ENCODE results near the gene XCL1. TPM values are rescaled to one million over a fixed set of nuclear protein-coding genes. Genes with fewer than 3 reads are reported as not detected.

XCL1 gene
- total RNA-seq, 1 donor from 2014 or later: 16.4 TPM

- H3K4me1 Mint-ChIP-seq (ENCODE audit: low read depth): no peaks in the 10 kb centered on the region
- no peak for DNase-seq (ENCODE audit: low spot score)
- H3K27ac Mint-ChIP-seq: no peak overlapping the region
- H3K27me3 Mint-ChIP-seq (ENCODE audit: insufficient read depth): peaks cover 19% of the 10 kb centered on the region
- H3K9me3 Mint-ChIP-seq: no peaks in the 10 kb centered on the region
- H3K4me3 Mint-ChIP-seq: no peak overlapping the region
- H3K36me3 Mint-ChIP-seq (ENCODE audit: low read depth): no peaks in the 10 kb centered on the region
- intact Hi-C loops (cut with micrococcal nuclease): no loop called here
Observed at GRCh38 chr1:168614235-168614634, 37.8 kb downstream of the XCL1 start.

GRCh38 chr1:168615965-168616364, 39.6 kb downstream of the XCL1 start:
- H3K4me3 Mint-ChIP-seq: no peak overlapping the region
- peaks cover 13% of the 10 kb centered on the region for H3K27me3 Mint-ChIP-seq (ENCODE audit: insufficient read depth)
- H3K9me3 Mint-ChIP-seq: no peaks in the 10 kb centered on the region
- H3K4me1 Mint-ChIP-seq (ENCODE audit: low read depth): no peaks in the 10 kb centered on the region
- H3K27ac Mint-ChIP-seq: no peak overlapping the region
- intact Hi-C loops (cut with micrococcal nuclease): no loop called here
- DNase-seq (ENCODE audit: low spot score): no peak
- H3K36me3 Mint-ChIP-seq (ENCODE audit: low read depth): no peaks in the 10 kb centered on the region

GRCh38 chr1:168617974-168618750, 41.8 kb downstream of the XCL1 start:
- Mint-ChIP-seq H3K27ac (no peak overlapping the region), H3K4me1 (ENCODE audit: low read depth) (no peaks in the 10 kb centered on the region), H3K27me3 (ENCODE audit: insufficient read depth) (peaks cover 13% of the 10 kb centered on the region), H3K4me3 (no peak overlapping the region), H3K9me3 (no peaks in the 10 kb centered on the region), H3K36me3 (ENCODE audit: low read depth) (no peaks in the 10 kb centered on the region)
- DNase-seq (ENCODE audit: low spot score): no peak
- intact Hi-C loops (cut with micrococcal nuclease): no loop called here

- H3K27ac Mint-ChIP-seq: no peak overlapping the region
- no peaks in the 10 kb centered on the region for H3K36me3 Mint-ChIP-seq (ENCODE audit: low read depth)
- no peak for DNase-seq (ENCODE audit: low spot score)
- H3K4me1 Mint-ChIP-seq (ENCODE audit: low read depth): no peaks in the 10 kb centered on the region
- no peaks in the 10 kb centered on the region for H3K9me3 Mint-ChIP-seq
- H3K4me3 Mint-ChIP-seq: no peak overlapping the region
- intact Hi-C loops (cut with micrococcal nuclease): no loop called here
- peaks cover 7% of the 10 kb centered on the region for H3K27me3 Mint-ChIP-seq (ENCODE audit: insufficient read depth)
Observed at GRCh38 chr1:168618886-168619285, 42.5 kb downstream of the XCL1 start.

DNA sequence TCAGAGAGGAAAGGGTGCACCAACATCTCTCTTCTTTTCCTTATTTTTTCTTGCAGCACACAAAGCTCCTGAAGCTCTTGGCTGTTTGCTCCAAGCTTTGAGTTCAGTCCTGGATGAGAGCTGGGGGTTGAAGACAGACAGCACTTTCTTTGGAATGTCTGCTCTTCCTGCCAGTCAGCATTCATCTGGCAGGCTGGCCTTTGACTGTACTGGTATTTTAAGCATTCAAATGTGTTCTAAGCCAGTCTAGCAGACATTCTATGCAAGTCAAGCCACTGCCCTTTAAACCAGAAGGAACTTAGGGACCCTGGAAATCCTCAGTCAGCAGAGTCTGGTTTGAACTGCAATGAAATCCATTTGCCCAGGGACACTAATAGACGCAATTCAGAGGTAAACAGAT, 45.0 kb downstream of the XCL1 start:
- Mint-ChIP-seq H3K36me3 (ENCODE audit: low read depth) (no peaks in the 10 kb centered on the region), H3K4me1 (ENCODE audit: low read depth) (no peaks in the 10 kb centered on the region)
- intact Hi-C loops (cut with micrococcal nuclease): no loop called here

DNA sequence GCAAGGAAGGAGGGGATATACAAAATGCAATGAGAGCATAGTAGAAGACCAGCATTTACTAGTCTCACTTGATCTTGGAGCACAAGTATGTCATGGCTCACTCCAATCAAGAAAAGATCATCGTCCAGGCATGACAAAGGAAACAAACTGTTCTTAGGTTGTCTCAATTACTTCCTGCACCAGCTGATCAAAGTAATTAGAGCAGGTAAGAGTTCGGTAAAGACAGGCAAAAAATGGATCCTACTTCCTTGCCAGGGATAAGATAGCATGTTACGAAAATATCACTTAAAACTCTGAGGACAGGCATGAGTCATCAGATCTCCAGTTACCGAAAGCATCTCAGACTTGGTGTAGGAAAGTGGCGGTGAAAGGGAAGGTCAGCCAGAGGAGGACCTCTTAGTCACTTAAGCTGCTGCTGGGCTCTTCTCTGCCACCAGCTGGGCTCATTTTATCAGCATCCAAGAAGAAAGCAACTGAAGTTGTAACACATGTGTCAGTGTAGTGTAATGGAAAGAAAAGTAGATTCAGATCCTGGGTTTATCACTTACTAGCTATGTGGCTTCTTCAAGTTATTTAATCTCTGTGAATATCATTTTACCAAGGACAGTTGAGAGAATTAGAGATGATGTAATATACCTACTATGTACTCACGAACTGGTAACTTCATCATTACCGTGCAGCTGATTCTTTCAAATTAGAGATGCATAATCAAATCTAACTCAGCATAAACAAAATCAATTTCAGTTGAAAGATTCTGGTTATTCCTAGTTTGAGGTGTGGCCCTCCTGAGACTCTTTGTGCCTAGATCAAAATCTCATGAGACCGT, 46.8 kb downstream of the XCL1 start:
- Mint-ChIP-seq H3K9me3 (no peaks in the 10 kb centered on the region), H3K4me3 (no peak overlapping the region), H3K36me3 (ENCODE audit: low read depth) (no peaks in the 10 kb centered on the region), H3K27ac (no peak overlapping the region), H3K27me3 (ENCODE audit: insufficient read depth) (peaks cover 5% of the 10 kb centered on the region), H3K4me1 (ENCODE audit: low read depth) (no peaks in the 10 kb centered on the region)
- no peak for DNase-seq (ENCODE audit: low spot score)
- intact Hi-C loops (cut with micrococcal nuclease): no loop called here

More for the DNA sequence above, 45.0 kb downstream of the XCL1 start:
- Mint-ChIP-seq H3K27ac (no peak overlapping the region), H3K4me3 (no peak overlapping the region), H3K9me3 (no peaks in the 10 kb centered on the region), H3K27me3 (ENCODE audit: insufficient read depth) (peaks cover 9% of the 10 kb centered on the region)
- DNase-seq (ENCODE audit: low spot score): no peak

DNA sequence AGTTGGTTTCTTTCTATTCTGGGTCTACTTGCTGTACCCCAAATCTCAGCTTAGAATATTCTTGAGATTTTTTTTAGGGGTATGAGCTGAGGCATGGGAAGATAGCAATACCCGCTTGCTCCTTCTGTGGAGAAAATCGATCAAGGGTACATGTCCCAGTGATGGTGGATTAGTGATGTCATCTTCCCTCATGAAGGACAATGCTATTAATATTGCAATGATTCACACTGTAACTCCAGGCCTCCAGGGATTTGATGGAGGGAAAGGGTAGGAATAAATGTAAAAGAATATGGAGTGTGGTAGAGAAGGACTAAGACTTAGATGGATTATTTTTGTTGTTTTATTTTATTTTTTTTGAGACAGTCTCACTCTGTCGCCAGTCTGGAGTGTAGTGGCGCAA, 47.4 kb downstream of the XCL1 start:
- no peak for DNase-seq (ENCODE audit: low spot score)

DNA sequence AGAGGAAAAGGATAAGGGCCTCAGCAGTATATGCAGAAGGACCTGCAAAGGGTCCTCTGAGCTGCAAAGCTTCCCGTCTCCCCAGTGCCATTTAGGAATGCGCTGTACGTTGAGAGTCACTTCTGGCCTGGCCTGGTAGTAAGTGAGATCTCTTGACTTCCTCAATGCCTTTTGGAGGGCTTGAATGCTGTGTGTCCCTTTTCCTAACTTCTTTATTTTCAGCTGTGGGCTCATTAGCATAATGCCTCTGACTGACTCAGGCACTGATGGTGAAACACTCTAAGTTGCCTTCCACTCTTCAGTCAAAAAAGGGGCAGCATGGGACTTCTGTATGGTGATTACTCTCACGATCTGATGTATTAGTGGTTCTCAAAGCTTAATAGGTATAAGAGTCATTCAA, 49.9 kb downstream of the XCL1 start:
- intact Hi-C loops (cut with micrococcal nuclease): no loop called here
- DNase-seq (ENCODE audit: low spot score): no peak
- Mint-ChIP-seq H3K27ac (no peak overlapping the region), H3K9me3 (no peaks in the 10 kb centered on the region), H3K4me1 (ENCODE audit: low read depth) (peaks cover 8% of the 10 kb centered on the region), H3K36me3 (ENCODE audit: low read depth) (no peaks in the 10 kb centered on the region), H3K4me3 (no peak overlapping the region), H3K27me3 (ENCODE audit: insufficient read depth) (peaks cover 7% of the 10 kb centered on the region)

More for the DNA sequence above, 47.4 kb downstream of the XCL1 start:
- Mint-ChIP-seq H3K36me3 (ENCODE audit: low read depth) (no peaks in the 10 kb centered on the region), H3K4me1 (ENCODE audit: low read depth) (peaks cover 3% of the 10 kb centered on the region), H3K27ac (no peak overlapping the region), H3K4me3 (no peak overlapping the region), H3K9me3 (no peaks in the 10 kb centered on the region), H3K27me3 (ENCODE audit: insufficient read depth) (peaks cover 3% of the 10 kb centered on the region)
- intact Hi-C loops (cut with micrococcal nuclease): no loop called here

- no peak for DNase-seq (ENCODE audit: low spot score)
- H3K27ac Mint-ChIP-seq: no peak overlapping the region
- no peak overlapping the region for H3K4me3 Mint-ChIP-seq
- H3K4me1 Mint-ChIP-seq (ENCODE audit: low read depth): peaks cover 8% of the 10 kb centered on the region
- peaks cover 7% of the 10 kb centered on the region for H3K27me3 Mint-ChIP-seq (ENCODE audit: insufficient read depth)
- H3K9me3 Mint-ChIP-seq: no peaks in the 10 kb centered on the region
- intact Hi-C loops (cut with micrococcal nuclease): no loop called here
- no peaks in the 10 kb centered on the region for H3K36me3 Mint-ChIP-seq (ENCODE audit: low read depth)
Observed at GRCh38 chr1:168627370-168627769, 51.0 kb downstream of the XCL1 start.

GRCh38 chr1:168628807-168629206, 52.4 kb downstream of the XCL1 start:
- no peak for DNase-seq (ENCODE audit: low spot score)
- intact Hi-C loops (cut with micrococcal nuclease): no loop called here
- peaks cover 8% of the 10 kb centered on the region for H3K27me3 Mint-ChIP-seq (ENCODE audit: insufficient read depth)
- no peak overlapping the region for H3K27ac Mint-ChIP-seq
- H3K9me3 Mint-ChIP-seq: no peaks in the 10 kb centered on the region
- no peaks in the 10 kb centered on the region for H3K36me3 Mint-ChIP-seq (ENCODE audit: low read depth)
- H3K4me1 Mint-ChIP-seq (ENCODE audit: low read depth): peaks cover 8% of the 10 kb centered on the region
- no peak overlapping the region for H3K4me3 Mint-ChIP-seq

DNA sequence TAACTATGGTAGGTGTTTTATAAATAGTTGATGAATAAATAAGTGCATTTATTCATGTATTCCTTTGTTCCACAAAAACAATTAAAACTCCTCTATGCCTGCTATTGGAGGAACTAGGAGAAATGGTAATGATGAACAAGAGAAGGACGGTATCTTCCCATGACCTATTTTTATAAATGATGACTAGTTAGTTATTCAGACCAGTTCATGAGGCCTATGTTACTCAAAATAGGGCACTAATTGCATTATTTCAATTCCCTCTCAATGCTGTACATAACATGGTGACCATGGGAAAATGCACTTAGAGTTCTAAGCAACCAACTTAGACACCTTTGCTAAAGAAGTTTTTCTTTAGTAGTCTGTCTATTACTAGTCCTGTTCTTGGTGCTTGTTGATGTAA, 53.1 kb downstream of the XCL1 start:
- H3K27ac Mint-ChIP-seq: no peak overlapping the region
- DNase-seq (ENCODE audit: low spot score): no peak
- peaks cover 8% of the 10 kb centered on the region for H3K4me1 Mint-ChIP-seq (ENCODE audit: low read depth)
- intact Hi-C loops (cut with micrococcal nuclease): no loop called here
- H3K27me3 Mint-ChIP-seq (ENCODE audit: insufficient read depth): peaks cover 7% of the 10 kb centered on the region
- H3K9me3 Mint-ChIP-seq: no peaks in the 10 kb centered on the region
- H3K4me3 Mint-ChIP-seq: no peak overlapping the region
- H3K36me3 Mint-ChIP-seq (ENCODE audit: low read depth): no peaks in the 10 kb centered on the region
